ENCODE results near the gene SMURF2. TPM values are rescaled to one million over a fixed set of nuclear protein-coding genes. Genes with fewer than 3 reads are reported as not detected.

Gene SMURF2
- total and polyA plus RNA-seq, 2 of the 4 experiments (the other 2 are of a cell fraction), result 131 to 774 TPM

DNA sequence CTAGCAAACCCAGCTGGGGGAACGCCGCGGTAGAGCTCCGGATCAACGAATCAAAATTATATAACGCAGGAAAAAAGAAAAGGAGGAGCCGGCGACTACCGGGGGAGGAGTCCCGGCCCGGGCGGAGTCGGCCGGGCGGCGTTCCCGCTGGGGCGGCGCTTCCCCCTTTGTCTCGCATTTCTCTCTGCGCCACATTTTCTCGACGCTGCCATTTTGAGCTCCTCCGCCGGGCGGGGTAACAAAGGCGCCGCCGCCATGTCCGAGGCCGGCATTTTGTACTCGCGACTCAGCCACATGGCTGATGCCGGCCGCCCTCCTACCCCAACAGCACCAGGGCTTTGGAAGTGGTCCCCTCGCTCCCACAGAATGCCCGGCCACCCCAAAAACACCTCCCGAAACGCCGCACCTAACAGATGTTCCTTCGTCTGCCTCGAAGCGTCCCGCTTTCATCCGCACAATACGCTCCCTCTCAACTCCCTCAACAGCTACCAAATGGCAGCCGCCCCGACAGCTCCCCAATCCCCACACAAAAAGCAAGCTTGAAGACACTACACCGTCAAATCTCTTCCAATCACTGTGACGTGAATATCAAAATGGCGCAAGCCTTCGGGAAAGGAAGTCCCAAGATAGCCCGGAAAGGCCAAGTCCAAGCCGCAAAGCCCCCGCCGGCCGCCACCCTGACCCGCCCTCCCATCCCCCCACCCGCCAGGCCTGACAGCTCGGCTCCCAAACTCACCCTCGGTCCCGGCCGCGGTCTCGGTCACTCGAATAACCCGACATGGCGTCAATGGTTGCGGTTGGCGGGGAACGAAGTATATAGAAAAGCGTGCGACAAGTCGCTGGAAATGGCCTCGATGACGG lies 156.5 kb downstream of the SMURF2 start:
- Histone ChIP-seq H3K4ac (ENCODE audit: low read depth, low read length) (peak overlapping the region; percentile 99), H2BK20ac (ENCODE audit: low read depth, low read length) (no peak overlapping the region), H4K20me1 (ENCODE audit: insufficient read depth, low read length) (peaks cover 79% of the 10 kb centered on the region), H2AK9ac (replicated peaks; ENCODE audit: low read depth, low read length, poor library complexity) (peak overlapping the region; percentile 100), H4K5ac (ENCODE audit: low read depth, low read length) (peak overlapping the region; percentile 77), H3K56ac (ENCODE audit: extremely low read depth, insufficient read depth, low read length) (peak overlapping the region; percentile 98), H2BK15ac (ENCODE audit: low read depth, low read length) (no peak overlapping the region; the same call in 2 of the 3 replicates), H4K8ac (ENCODE audit: low read depth in 2 of 2, low read length in 2 of 2) (peak overlapping the region; percentile 93 to 98), H3K9ac (ENCODE audit: low read depth, low read length) (peak overlapping the region; percentile 94), H3K18ac (ENCODE audit: low read depth, low read length) (peak overlapping the region; percentile 88), H3K4me2 (ENCODE audit: low read depth, low read length) (peak overlapping the region; percentile 90; the same call in 1 of the 2 replicates), H3K23ac (ENCODE audit: low read depth, low read length) (peak overlapping the region; percentile 99), H2AK5ac (ENCODE audit: low read depth, low read length) (peak overlapping the region; percentile 98), H3K14ac (replicated peaks; ENCODE audit: low read depth, low read length) (peak overlapping the region; percentile 99), H2AFZ (replicated peaks; ENCODE audit: low read length, poor library complexity) (peak overlapping the region; percentile 91), H3K27ac (ENCODE audit: insufficient read depth, low read length) (peak overlapping the region; percentile 92), H3K27me3 (ENCODE audit: control insufficient read depth, insufficient read depth, low read length) (no peaks in the 10 kb centered on the region), H3K9me1 (ENCODE audit: insufficient read depth, low read length) (peaks cover 7% of the 10 kb centered on the region), H2BK120ac (ENCODE audit: low read depth, low read length) (peak overlapping the region; percentile 61), H3K4me3 (ENCODE audit: insufficient read depth, low read depth, low read length) (peak overlapping the region; percentile 93), H4K91ac (ENCODE audit: insufficient read depth, low read depth, low read length) (peak overlapping the region; percentile 98), H3K36me3 (ENCODE audit: control insufficient read depth, insufficient read depth, low read length) (peaks cover 46% of the 10 kb centered on the region), H2BK5ac (ENCODE audit: low read depth, low read length, poor library complexity, severe bottlenecking) (peak overlapping the region; percentile 93), H3K9me3 (ENCODE audit: control insufficient read depth, insufficient read depth, low read length) (no peaks in the 10 kb centered on the region), H3K79me1 (ENCODE audit: low read depth in 1 of 2, low read length in 2 of 2) (peaks cover 26 to 67% of the 10 kb centered on the region in 2 experiments), H3K4me1 (ENCODE audit: control insufficient read depth, insufficient read depth, low read length) (peaks cover 2% of the 10 kb centered on the region; the same call in 1 of the 2 replicates)
- BruUV-seq (replicated peaks), result no TSS peak
- ATAC-seq (ENCODE audit: low read depth) (peak; percentile 42), DNase-seq (peak; percentile 82)
- CTCF ChIA-PET, result no interaction called here
- intact Hi-C loops (cut with micrococcal nuclease), result no loop called here
- WGBS, 2 experiments (ENCODE audit: extremely low coverage in 2 of 2, insufficient read length in 1 of 2), result 0% methylated on average over 56 of the region's 76 CpGs; no CpG with 5 or more reads in 1 of the 2 experiments
- dilution Hi-C loops (cut with HindIII; ENCODE audit: low sequenced_read_pairs, unreplicated experiment), result no loop called here
- TF ChIP-seq RFX5 (IDR thresholded peaks at IDR 0.05; ENCODE audit: low read depth, low read length) (no peak), CHD1 (IDR thresholded peaks at IDR 0.05; ENCODE audit: low read depth, low read length) (peak; percentile 97), MXI1 (IDR thresholded peaks at IDR 0.05; ENCODE audit: borderline replicate concordance, low read depth, low read length) (peak; percentile 60; the same call in 1 of the 2 replicates), POLR2A (IDR thresholded peaks at IDR 0.05; ENCODE audit: low read depth, low read length) (no peak)
- POLR2A ChIA-PET (ENCODE audit: unreplicated experiment), result interaction anchor here (0.6 to 1.2 kb wide), 8 partner anchors 9 to 236 kb away, joined by 3 to 7 read pairs (median 3); partner anchors contain the start of gene POLG2
- in situ Hi-C loops (cut with MboI; ENCODE audit: low sequenced_read_pairs), result no loop called here

All from IMR-90 (cell line).